ENCODE results near the gene MS4A14. TPM values are rescaled to one million over a fixed set of nuclear protein-coding genes. Genes with fewer than 3 reads are reported as not detected.

Gene MS4A14
- total and polyA plus RNA-seq, 4 donors = 0.06 to 1.1 (median 0.18) TPM

- TF ChIP-seq ZBTB33 (IDR thresholded peaks at IDR 0.05) (no peak), ATF3 (IDR thresholded peaks at IDR 0.05) (no peak)
Observed at GRCh38 chr11:60371386-60371785, 24.9 kb upstream of the MS4A14 start (continued).

- Histone ChIP-seq H3K36me3 (ENCODE audit: control insufficient read depth in 4 of 4, insufficient read depth in 3 of 4, low read depth in 1 of 4, low read length in 3 of 4) (no peaks in the 10 kb centered on the region), H3K27me3 (ENCODE audit: control insufficient read depth in 4 of 4, insufficient read depth in 4 of 4, low read length in 3 of 4) (peaks cover 0 to 3% (median 0%) of the 10 kb centered on the region in 4 donors), H3K9ac (ENCODE audit: low read depth in 1 of 2, low read length in 2 of 2) (no peak overlapping the region), H3K4me3 (ENCODE audit: low read depth in 1 of 3, low read length in 3 of 3) (no peak overlapping the region), H3K4me1 (ENCODE audit: control insufficient read depth in 4 of 4, insufficient read depth in 4 of 4, low read length in 3 of 4) (no peaks in the 10 kb centered on the region), H3K9me3 (ENCODE audit: control insufficient read depth in 4 of 4, low read length in 3 of 4) (no peaks in the 10 kb centered on the region), H3K27ac (ENCODE audit: low read depth in 1 of 2, low read length in 2 of 2) (no peak overlapping the region)
- no peak for TF ChIP-seq RAD21 (IDR thresholded peaks at IDR 0.05)
- TF ChIP-seq FOXA1 (IDR thresholded peaks at IDR 0.05) = no peak
- no peak for TF ChIP-seq JUND (IDR thresholded peaks at IDR 0.05)
- TF ChIP-seq NR2F2 (IDR thresholded peaks at IDR 0.05) = no peak
- TF ChIP-seq CTCF (IDR thresholded peaks at IDR 0.05; ENCODE audit: low read depth, low read length, missing input control) = no peak
- no peak for TF ChIP-seq ATF3 (IDR thresholded peaks at IDR 0.05)
- no peak for TF ChIP-seq HNF4G (IDR thresholded peaks at IDR 0.05)
- TF ChIP-seq FOXA2 (IDR thresholded peaks at IDR 0.05) = no peak
- TF ChIP-seq YY1 (IDR thresholded peaks at IDR 0.05) = no peak
- TF ChIP-seq REST (IDR thresholded peaks at IDR 0.05) = no peak
- no peak for TF ChIP-seq HNF4A (conservative IDR thresholded peaks at IDR 0.05)
- no peak for TF ChIP-seq MAX (IDR thresholded peaks at IDR 0.05)
- no peak for TF ChIP-seq RXRA (IDR thresholded peaks at IDR 0.05)
- TF ChIP-seq SP1 (IDR thresholded peaks at IDR 0.05) = no peak
- no peak for TF ChIP-seq EGR1 (IDR thresholded peaks at IDR 0.05; ENCODE audit: low read depth in 2 of 2)
- no peak for TF ChIP-seq ZBTB33 (IDR thresholded peaks at IDR 0.05)
- no peak for DNase-seq (ENCODE audit: low spot score)
- 58% methylated on average over 1 of the region's 1 CpG for WGBS
Observed at GRCh38 chr11:60371854-60372253, 24.4 kb upstream of the MS4A14 start.

Measured in liver (tissue), 9 donors.